Measurements from ENCODE around the gene HES5. TPM values are rescaled to one million over a fixed set of nuclear protein-coding genes. Genes with fewer than 3 reads are reported as not detected.
"Not testable (repeated sequence)": the region's sequence is repeated elsewhere in the genome, so short reads cannot be mapped to it uniquely, and the experiment has no call there.

HES5 gene
- total and polyA plus RNA-seq, 2 donors (not counting 3 experiments of a cell fraction or from before 2014, with no cell fraction given), result 0.07 TPM; not detected in 1

DNA sequence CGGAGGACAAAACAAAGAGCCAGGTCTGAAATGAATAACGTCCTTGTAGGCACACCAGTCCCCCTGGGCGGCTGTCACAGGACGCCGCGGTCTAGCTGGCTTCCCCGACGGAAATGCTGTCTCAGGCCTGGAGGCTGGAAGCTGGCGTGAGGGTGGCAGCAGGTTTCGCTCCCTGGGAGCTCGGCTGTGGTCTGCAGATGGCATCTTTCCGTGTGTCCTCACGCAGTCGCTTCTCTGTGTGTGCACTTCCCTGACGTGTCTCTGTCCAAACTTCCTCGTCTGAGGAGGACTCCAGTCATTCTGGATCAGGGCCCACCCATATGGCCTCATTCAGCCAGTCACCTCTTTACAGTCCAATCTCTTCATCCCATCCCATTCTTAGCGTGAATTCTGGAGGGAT, 40.3 kb upstream of the HES5 start:
- no peak for TF ChIP-seq MYC (IDR thresholded peaks at IDR 0.05; ENCODE audit: low read depth, low read length)
- TF ChIP-seq JUN (IDR thresholded peaks at IDR 0.05; ENCODE audit: borderline replicate concordance, insufficient read depth, insufficient read length, low read depth), result no peak
- no peak for TF ChIP-seq POLR2A (IDR thresholded peaks at IDR 0.05; ENCODE audit: low read depth, low read length)
- no peak for TF ChIP-seq POLR2AphosphoS5 (IDR thresholded peaks at IDR 0.05; ENCODE audit: insufficient read depth, low read depth, low read length)
- TF ChIP-seq, protein P1, sequence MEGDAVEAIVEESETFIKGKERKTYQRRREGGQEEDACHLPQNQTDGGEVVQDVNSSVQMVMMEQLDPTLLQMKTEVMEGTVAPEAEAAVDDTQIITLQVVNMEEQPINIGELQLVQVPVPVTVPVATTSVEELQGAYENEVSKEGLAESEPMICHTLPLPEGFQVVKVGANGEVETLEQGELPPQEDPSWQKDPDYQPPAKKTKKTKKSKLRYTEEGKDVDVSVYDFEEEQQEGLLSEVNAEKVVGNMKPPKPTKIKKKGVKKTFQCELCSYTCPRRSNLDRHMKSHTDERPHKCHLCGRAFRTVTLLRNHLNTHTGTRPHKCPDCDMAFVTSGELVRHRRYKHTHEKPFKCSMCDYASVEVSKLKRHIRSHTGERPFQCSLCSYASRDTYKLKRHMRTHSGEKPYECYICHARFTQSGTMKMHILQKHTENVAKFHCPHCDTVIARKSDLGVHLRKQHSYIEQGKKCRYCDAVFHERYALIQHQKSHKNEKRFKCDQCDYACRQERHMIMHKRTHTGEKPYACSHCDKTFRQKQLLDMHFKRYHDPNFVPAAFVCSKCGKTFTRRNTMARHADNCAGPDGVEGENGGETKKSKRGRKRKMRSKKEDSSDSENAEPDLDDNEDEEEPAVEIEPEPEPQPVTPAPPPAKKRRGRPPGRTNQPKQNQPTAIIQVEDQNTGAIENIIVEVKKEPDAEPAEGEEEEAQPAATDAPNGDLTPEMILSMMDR (IDR thresholded peaks at IDR 0.05; ENCODE audit: extremely low read depth in 1 of 2, insufficient read depth in 1 of 2, low read depth in 1 of 2, low read length in 2 of 2), result no peak
- no peak for TF ChIP-seq GATA2 (IDR thresholded peaks at IDR 0.05; ENCODE audit: insufficient read depth, insufficient read length, low read depth, low read length)
- no peak for TF ChIP-seq EZH2 (IDR thresholded peaks at IDR 0.05; ENCODE audit: borderline replicate concordance, low read depth, low read length, severe bottlenecking)
- TF ChIP-seq, protein P2, sequence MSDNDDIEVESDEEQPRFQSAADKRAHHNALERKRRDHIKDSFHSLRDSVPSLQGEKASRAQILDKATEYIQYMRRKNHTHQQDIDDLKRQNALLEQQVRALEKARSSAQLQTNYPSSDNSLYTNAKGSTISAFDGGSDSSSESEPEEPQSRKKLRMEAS (IDR thresholded peaks at IDR 0.05; ENCODE audit: insufficient read depth, insufficient read length), result no peak
- no peak for TF ChIP-seq FOS (IDR thresholded peaks at IDR 0.05; ENCODE audit: borderline replicate concordance, insufficient read depth, low read length)
- H3K9me3 ChIP-seq (replicated peaks; ENCODE audit: control insufficient read depth, insufficient read depth, low read length), result no peaks in the 10 kb centered on the region
- H3K9me1 ChIP-seq (replicated peaks; ENCODE audit: control insufficient read depth, extremely low read depth, insufficient read depth, low read length), result no peaks in the 10 kb centered on the region
- H3K4me2 ChIP-seq (ENCODE audit: insufficient read depth, low read length), result no peak overlapping the region
- dilution Hi-C loops (cut with MboI; ENCODE audit: extremely low pct_ligation_motif_present, low sequenced_read_pairs) (no loop called here), intact Hi-C loops (cut with micrococcal nuclease) (no loop called here)
- no peaks in the 10 kb centered on the region for H3K36me3 ChIP-seq (ENCODE audit: control insufficient read depth in 2 of 2, extremely low read depth in 1 of 2, insufficient read depth in 2 of 2, low read length in 2 of 2)
- H3K27ac ChIP-seq (ENCODE audit: insufficient read depth, low read depth, low read length), result no peak overlapping the region
- no peaks in the 10 kb centered on the region for H3K79me2 ChIP-seq (ENCODE audit: control insufficient read depth, insufficient read depth, low read length)
- ChIA-PET CTCF (interaction anchor here (1.4 kb wide), 1 partner anchor 9 kb away, joined by 5 read pairs; no protein-coding TSS in a partner anchor), POLR2A (no interaction called here)
- H3K9ac ChIP-seq (replicated peaks; ENCODE audit: extremely low read depth, insufficient read depth, low read length), result no peak overlapping the region
- H3K27me3 ChIP-seq (ENCODE audit: control insufficient read depth in 2 of 2, insufficient read depth in 2 of 2, low read length in 2 of 2), result peaks cover 2 to 4% of the 10 kb centered on the region in 2 experiments
- no peaks in the 10 kb centered on the region for H4K20me1 ChIP-seq (replicated peaks; ENCODE audit: control insufficient read depth, extremely low read depth, insufficient read depth, low read length)
- no peak for DNase-seq (ENCODE audit: low read depth, low spot score)
- no peak overlapping the region for H2AFZ ChIP-seq (ENCODE audit: low read depth, low read length)
- FAIRE-seq, result no peak
- H3K4me1 ChIP-seq (ENCODE audit: control insufficient read depth, extremely low read depth, insufficient read depth, low read length), result no peaks in the 10 kb centered on the region
- no TSS peak for BruUV-seq (replicated peaks)
- no peak overlapping the region for H3K4me3 ChIP-seq (replicated peaks in 1 of 3; ENCODE audit: insufficient read depth in 1 of 3, low read depth in 1 of 3, low read length in 3 of 3)

DNA sequence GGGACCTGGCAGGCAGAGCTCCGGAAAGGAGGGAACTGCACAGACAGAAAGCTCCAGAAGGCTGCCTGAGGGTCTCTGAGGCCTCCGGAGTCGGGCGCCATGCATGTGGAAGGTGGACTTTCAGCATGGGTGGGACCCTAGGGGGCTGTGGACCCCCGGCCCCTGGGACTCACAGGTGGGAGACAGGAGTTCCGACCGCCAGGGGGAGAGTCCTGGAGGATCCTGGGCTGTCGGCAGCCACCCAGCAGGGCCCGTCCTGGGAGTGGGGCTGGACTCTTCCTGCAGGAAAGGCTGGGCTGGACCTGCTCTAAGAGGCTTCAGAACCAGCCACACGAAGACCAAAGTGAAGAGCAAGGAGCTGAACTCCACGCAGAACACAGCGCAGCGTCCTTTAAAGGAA, 39.6 kb upstream of the HES5 start:
- H3K79me2 ChIP-seq (ENCODE audit: control insufficient read depth, insufficient read depth, low read length); BruUV-seq (replicated peaks); FAIRE-seq; H3K4me2 ChIP-seq (ENCODE audit: insufficient read depth, low read length); H3K9me1 ChIP-seq (replicated peaks; ENCODE audit: control insufficient read depth, extremely low read depth, insufficient read depth, low read length); H3K36me3 ChIP-seq (ENCODE audit: control insufficient read depth in 2 of 2, extremely low read depth in 1 of 2, insufficient read depth in 2 of 2, low read length in 2 of 2); H3K4me3 ChIP-seq (replicated peaks in 1 of 3; ENCODE audit: insufficient read depth in 1 of 3, low read depth in 1 of 3, low read length in 3 of 3); H3K27ac ChIP-seq (ENCODE audit: insufficient read depth, low read depth, low read length); DNase-seq (ENCODE audit: low read depth, low spot score); H3K4me1 ChIP-seq (ENCODE audit: control insufficient read depth, extremely low read depth, insufficient read depth, low read length); H4K20me1 ChIP-seq (replicated peaks; ENCODE audit: control insufficient read depth, extremely low read depth, insufficient read depth, low read length); dilution Hi-C loops (cut with MboI; ENCODE audit: extremely low pct_ligation_motif_present, low sequenced_read_pairs); H3K9ac ChIP-seq (replicated peaks; ENCODE audit: extremely low read depth, insufficient read depth, low read length); intact Hi-C loops (cut with micrococcal nuclease); H3K27me3 ChIP-seq (ENCODE audit: control insufficient read depth in 2 of 2, insufficient read depth in 2 of 2, low read length in 2 of 2); H3K9me3 ChIP-seq (replicated peaks; ENCODE audit: control insufficient read depth, insufficient read depth, low read length); H2AFZ ChIP-seq (ENCODE audit: low read depth, low read length): not testable (repeated sequence)
- ChIA-PET POLR2A (interaction anchor here (0.8 kb wide), 1 partner anchor 21 kb away, joined by 3 read pairs; no protein-coding TSS in a partner anchor), CTCF (interaction anchor here (1.4 kb wide), 1 partner anchor 8 kb away, joined by 5 read pairs; no protein-coding TSS in a partner anchor)

All from endothelial cell of umbilical vein (primary cell).